Liver (tissue), 9 donors: ENCODE measurements around the gene BLOC1S3. TPM values are rescaled to one million over a fixed set of nuclear protein-coding genes. Genes with fewer than 3 reads are reported as not detected.

Source experiments
- DNase-seq: peaks from one replicate; pipeline ENCODE4 v3.0.0-alpha.2; 2017; ENCODE audit warnings: low spot score
- H3K27ac ChIP-seq, 2 donors: one replicate each; pipeline ENCODE4 v1.7.0; 2013; ENCODE audit warnings: inconsistent platforms in 2 of 2, low read length in 2 of 2, control low read depth in 1 of 2, low read depth in 1 of 2, mild to moderate bottlenecking in 1 of 2
- H3K27me3 ChIP-seq, 4 donors: one replicate each; pipeline versions ENCODE4 v1.6.1 to v1.7.0; 2013; ENCODE audit warnings: low read length in 3 of 4, inconsistent platforms in 1 of 4, mild to moderate bottlenecking in 1 of 4, moderate library complexity in 1 of 4; ENCODE audit not compliant: control insufficient read depth in 4 of 4, insufficient read depth in 4 of 4
- H3K36me3 ChIP-seq, 4 donors: one replicate each; pipeline versions ENCODE4 v1.6.1 to v1.7.0; 2013; ENCODE audit warnings: low read length in 3 of 4, mild to moderate bottlenecking in 3 of 4, low read depth in 1 of 4, moderate library complexity in 1 of 4; ENCODE audit not compliant: control insufficient read depth in 4 of 4, insufficient read depth in 3 of 4
- H3K4me1 ChIP-seq, 4 donors: one replicate each; pipeline versions ENCODE4 v1.6.1 to v1.7.0; 2013; ENCODE audit warnings: low read length in 3 of 4, mild to moderate bottlenecking in 3 of 4, moderate library complexity in 1 of 4; ENCODE audit not compliant: control insufficient read depth in 4 of 4, insufficient read depth in 4 of 4
- H3K4me3 ChIP-seq, 3 donors: one replicate each; pipeline versions ENCODE4 v1.6.1 to v1.7.0; 2013; ENCODE audit warnings: low read length in 3 of 3, control low read depth in 1 of 3, low read depth in 1 of 3, mild to moderate bottlenecking in 1 of 3
- H3K9ac ChIP-seq, 2 donors: one replicate each; pipeline ENCODE4 v1.7.0; 2013; ENCODE audit warnings: low read length in 2 of 2, mild to moderate bottlenecking in 2 of 2, moderate library complexity in 2 of 2, control low read depth in 1 of 2, low read depth in 1 of 2
- H3K9me3 ChIP-seq, 4 donors: one replicate each; pipeline versions ENCODE4 v1.6.1 to v1.7.0; 2013; ENCODE audit warnings: low read length in 3 of 4; ENCODE audit not compliant: control insufficient read depth in 4 of 4
- ATF3 ChIP-seq: IDR thresholded peaks from 2 replicates; pipeline ENCODE4 v1.6.1; 2016; ENCODE audit warnings: antibody characterized with exemption
- CTCF ChIP-seq: fragments of 150-350 bp; IDR thresholded peaks from 2 replicates; pipeline ENCODE4 v1.5.1; 2017; ENCODE audit warnings: improper control_type of control experiment, low read depth, low read length; ENCODE audit not compliant: missing input control
- EGR1 ChIP-seq, 2 donors: IDR thresholded peaks; 2 replicates each; pipeline ENCODE4 v1.6.1; 2016 to 2018; ENCODE audit warnings: antibody characterized with exemption in 2 of 2, low read depth in 2 of 2
- FOXA1 ChIP-seq: IDR thresholded peaks from 2 replicates; pipeline ENCODE4 v1.6.1; 2016; ENCODE audit warnings: antibody characterized with exemption
- FOXA2 ChIP-seq: IDR thresholded peaks from 2 replicates; pipeline ENCODE4 v1.6.1; 2016; ENCODE audit warnings: antibody characterized with exemption
- GABPA ChIP-seq, 2 donors: IDR thresholded peaks in 1 of 2; conservative IDR thresholded peaks in 1 of 2; 2 replicates each; pipeline ENCODE4 v1.6.1; 2016; ENCODE audit warnings: antibody characterized with exemption in 2 of 2, mild to moderate bottlenecking in 1 of 2, moderate library complexity in 1 of 2
- HNF4G ChIP-seq: IDR thresholded peaks from 2 replicates; pipeline ENCODE4 v1.6.1; 2016; ENCODE audit warnings: antibody characterized with exemption
- JUND ChIP-seq, 2 donors: IDR thresholded peaks; 2 replicates each; pipeline ENCODE4 v1.6.1; 2016; ENCODE audit warnings: antibody characterized with exemption in 2 of 2
- MAX ChIP-seq: IDR thresholded peaks from 2 replicates; pipeline ENCODE4 v1.6.1; 2016; ENCODE audit warnings: antibody characterized with exemption
- NR2F2 ChIP-seq: IDR thresholded peaks from 2 replicates; pipeline ENCODE4 v1.6.1; 2016; ENCODE audit warnings: antibody characterized with exemption
- RAD21 ChIP-seq, 2 donors: IDR thresholded peaks; 2 replicates each; pipeline ENCODE4 v1.6.1; 2016; ENCODE audit warnings: antibody characterized with exemption in 2 of 2, mild to moderate bottlenecking in 2 of 2
- REST ChIP-seq: IDR thresholded peaks from 2 replicates; pipeline ENCODE4 v1.6.1; 2016; ENCODE audit warnings: antibody characterized with exemption, mild to moderate bottlenecking
- RXRA ChIP-seq, 2 donors: IDR thresholded peaks; 2 replicates each; pipeline ENCODE4 v1.6.1; 2017 to 2018; ENCODE audit warnings: antibody characterized with exemption in 2 of 2, mild to moderate bottlenecking in 1 of 2
- SP1 ChIP-seq: IDR thresholded peaks from 2 replicates; pipeline ENCODE4 v1.6.1; 2018; ENCODE audit warnings: antibody characterized with exemption, mild to moderate bottlenecking
- TAF1 ChIP-seq: conservative IDR thresholded peaks from 2 replicates; pipeline ENCODE4 v1.6.1; 2016; ENCODE audit warnings: antibody characterized with exemption, mild to moderate bottlenecking
- YY1 ChIP-seq: IDR thresholded peaks from 2 replicates; pipeline ENCODE4 v1.6.1; 2016; ENCODE audit warnings: antibody characterized with exemption, mild to moderate bottlenecking
- ZBTB33 ChIP-seq: IDR thresholded peaks from 2 replicates; pipeline ENCODE4 v1.6.1; 2016; ENCODE audit warnings: antibody characterized with exemption
- WGBS: extraction: QIAGEN DNeasy Blood & Tissue Kit; methylation state at CpG from one replicate; pipeline ENCODE4 v1.1.7; 2013; 5-methylcytosine and 5-hydroxymethylcytosine counted together
- polyA plus RNA-seq, 2 donors: library from polyadenylated mRNA; stranded (reverse) in 1 of 2; unstranded in 1 of 2; fragments of 200-250 nt in 1 of 2; fragments of >200 nt in 1 of 2; fragmentation: Nextera tagmentation in 1 of 2; extraction: Ambion mirVana in 1 of 2; gene quantifications; one replicate each; pipeline versions ENCODE4 v1.2.1 to v1.2.3, GENCODE V29; 2013 to 2015
- total RNA-seq, 2 donors: library from RNA; depleted of rRNA; stranded (reverse); fragments of >200 nt; gene quantifications; one replicate each; pipeline ENCODE4 v1.2.3, GENCODE V29; 2014
- donor health status: healthy.
- donor health status: healthy.
- donor health status: healthy.
- donor health status: healthy.
- donor health status: healthy.

Gene BLOC1S3
- total and polyA plus RNA-seq, 4 donors: 2.7 to 4.6 (median 4.2) TPM

- TF ChIP-seq MAX (no peak), EGR1 (IDR thresholded peaks at IDR 0.05; ENCODE audit: low read depth in 2 of 2) (no peak)
These were observed 38.8 kb downstream of the BLOC1S3 start (continued) for GRCh38 chr19:45217193-45217956.

- Histone ChIP-seq H3K9me3 (no peaks in the 10 kb centered on the region), H3K27ac (no peak overlapping the region), H3K36me3 (no peaks in the 10 kb centered on the region), H3K4me1 (peaks cover 0 to 9% (median 2%) of the 10 kb centered on the region in 4 donors), H3K4me3 (no peak overlapping the region), H3K9ac (no peak overlapping the region), H3K27me3 (peaks cover 0 to 3% (median 0%) of the 10 kb centered on the region in 4 donors)
- TF ChIP-seq FOXA2: no peak
- no peak for TF ChIP-seq ZBTB33
- TF ChIP-seq CTCF: no peak
- TF ChIP-seq EGR1 (IDR thresholded peaks at IDR 0.05; ENCODE audit: low read depth in 2 of 2): no peak
- no peak for TF ChIP-seq YY1
- TF ChIP-seq HNF4G: no peak
- no peak for TF ChIP-seq RXRA (IDR thresholded peaks at IDR 0.05)
- no peak for TF ChIP-seq TAF1
- no peak for TF ChIP-seq ATF3
- no peak for TF ChIP-seq NR2F2
- no peak for TF ChIP-seq FOXA1
- no peak for DNase-seq
- WGBS: 35% methylated on average over 14 of the region's 14 CpGs
These were observed 39.4 kb downstream of the BLOC1S3 start for GRCh38 chr19:45217957-45218334.

GRCh38 chr19:45218426-45218825 is 39.8 kb downstream of the BLOC1S3 start:
- H3K36me3 ChIP-seq: no peaks in the 10 kb centered on the region
- WGBS: 52% methylated on average over 4 of the region's 4 CpGs
- no peak for TF ChIP-seq SP1
- TF ChIP-seq FOXA2: no peak
- no peak for TF ChIP-seq REST
- TF ChIP-seq YY1: no peak
- no peak for TF ChIP-seq RXRA (IDR thresholded peaks at IDR 0.05)
- no peak for TF ChIP-seq RAD21 (IDR thresholded peaks at IDR 0.05)
- TF ChIP-seq JUND (IDR thresholded peaks at IDR 0.05): no peak
- no peak for TF ChIP-seq GABPA (IDR thresholded peaks at IDR 0.05 in 1 of 2, conservative IDR thresholded peaks at IDR 0.05 in 1 of 2)
- no peak for TF ChIP-seq NR2F2
- TF ChIP-seq ZBTB33: no peak
- no peak for TF ChIP-seq ATF3
- no peak for TF ChIP-seq FOXA1
- H3K9ac ChIP-seq: no peak overlapping the region
- no peak overlapping the region for H3K27ac ChIP-seq
- H3K4me1 ChIP-seq: peaks cover 0 to 9% (median 2%) of the 10 kb centered on the region in 4 donors
- no peak for DNase-seq
- no peaks in the 10 kb centered on the region for H3K9me3 ChIP-seq
- no peak overlapping the region for H3K4me3 ChIP-seq
- peaks cover 0 to 3% (median 0%) of the 10 kb centered on the region in 4 donors for H3K27me3 ChIP-seq
